ENCODE data around the gene HPCA. TPM values are rescaled to one million over a fixed set of nuclear protein-coding genes. Genes with fewer than 3 reads are reported as not detected.

Gene HPCA
- total RNA-seq, 1 experiment from 2014 or later, result not detected

GRCh38 chr1:32928715-32929114, 42.4 kb downstream of the HPCA start:
- DNase-seq (ENCODE audit: low read depth), result peak; percentile 21

GRCh38 chr1:32929366-32929765, 43.1 kb downstream of the HPCA start:
- no peak for DNase-seq (ENCODE audit: low read depth)

- no peak for DNase-seq (ENCODE audit: low read depth)
These were observed 45.5 kb downstream of the HPCA start for GRCh38 chr1:32931760-32932159.

GRCh38 chr1:32933742-32934322, 47.5 kb downstream of the HPCA start:
- DNase-seq (ENCODE audit: low read depth), result peak; percentile 83

- no peak for DNase-seq (ENCODE audit: low read depth)
These were observed 48.2 kb downstream of the HPCA start for GRCh38 chr1:32934535-32934934.

- DNase-seq (ENCODE audit: low read depth), result no peak
These were observed 50.8 kb downstream of the HPCA start for GRCh38 chr1:32937061-32937460.

- peak; percentile 88 for DNase-seq (ENCODE audit: low read depth)
These were observed 53.5 kb downstream of the HPCA start for GRCh38 chr1:32939655-32940371.

GRCh38 chr1:32944180-32944579, 57.9 kb downstream of the HPCA start:
- DNase-seq (ENCODE audit: low read depth), result no peak

Other genes starting within 250 kb of the HPCA start
- gene ZBTB8OS, start 235.9 kb upstream of the HPCA start, total RNA-seq (2014; rRNA removed; shearing (Covaris generic)), result 56.1 and 63.8 TPM in 2 replicates
- gene RBBP4, start 235.3 kb upstream of the HPCA start, total RNA-seq (2014; rRNA removed; shearing (Covaris generic)), result 99.3 and 175 TPM in 2 replicates
- 3.2 and 4.8 TPM in 2 replicates for gene SYNC, start 183.7 kb upstream of the HPCA start, total RNA-seq (2014; rRNA removed; shearing (Covaris generic))
- 165 and 185 TPM in 2 replicates for gene YARS1, start 69.1 kb upstream of the HPCA start, total RNA-seq (2014; rRNA removed; shearing (Covaris generic))
- 16.8 TPM in 2 replicates for gene S100PBP, start 68.8 kb upstream of the HPCA start, total RNA-seq (2014; rRNA removed; shearing (Covaris generic))
- 1.4 TPM in 1 of 2 replicates, not detected in the other for gene FNDC5, start 15.6 kb upstream of the HPCA start, total RNA-seq (2014; rRNA removed; shearing (Covaris generic))
- 43.7 and 47.4 TPM in 2 replicates for gene TMEM54, start 14.9 kb downstream of the HPCA start, total RNA-seq (2014; rRNA removed; shearing (Covaris generic))
- gene RNF19B, start 78.3 kb downstream of the HPCA start, total RNA-seq (2014; rRNA removed; shearing (Covaris generic)), result 21.2 and 27.0 TPM in 2 replicates
- 168 and 183 TPM in 2 replicates for gene AK2, start 150.4 kb downstream of the HPCA start, total RNA-seq (2014; rRNA removed; shearing (Covaris generic))
- gene AZIN2, start 194.7 kb downstream of the HPCA start, total RNA-seq (2014; rRNA removed; shearing (Covaris generic)), result 2.3 and 5.5 TPM in 2 replicates